ENCODE data around the gene ARHGEF25.

GRCh38 chr12:57603324-57603723, 7.9 kb upstream of the ARHGEF25 start:
- no peak for TF ChIP-seq CTCF (IDR thresholded peaks at IDR 0.05; ENCODE audit: insufficient read depth, low read length, poor library complexity, severe bottlenecking)
- TF ChIP-seq EZH2phosphoT487 (conservative IDR thresholded peaks at IDR 0.05; ENCODE audit: low read length): no peak
